Keratinocyte (primary cell): ENCODE measurements around the gene SLC3A2. TPM values are rescaled to one million over a fixed set of nuclear protein-coding genes. Genes with fewer than 3 reads are reported as not detected.

Experiments used
- DNase-seq: peaks from one replicate; pipeline ENCODE4 v3.0.0-alpha.2; 2011; ENCODE audit warnings: low read depth, missing footprints, low spot score
- FAIRE-seq: peaks from 2 replicates; lab custom pipeline; 2011; peaks lifted over from hg19 to GRCh38; lab: Jason Lieb, UNC
- H2AFZ ChIP-seq: 2 replicates; pipeline ENCODE4 v1.6.0; 2012; ENCODE audit warnings: low read length, control low read depth, inconsistent platforms; ENCODE audit not compliant: control insufficient read depth
- H3K27ac ChIP-seq: 2 replicates; pipeline ENCODE4 v1.5.1; 2011; ENCODE audit warnings: low read length; ENCODE audit not compliant: control insufficient read depth, insufficient read depth
- H3K27me3 ChIP-seq: 3 replicates; pipeline ENCODE4 v1.6.0; 2011; ENCODE audit warnings: low read length; ENCODE audit not compliant: control insufficient read depth, insufficient read depth; ENCODE audit errors: extremely low read depth
- H3K36me3 ChIP-seq, 2 experiments: 2 replicates in 1 of 2; 3 replicates in 1 of 2; pipeline ENCODE4 v1.5.1; 2011; ENCODE audit warnings: low read length in 2 of 2, mild to moderate bottlenecking in 1 of 2; ENCODE audit not compliant: control insufficient read depth in 2 of 2, insufficient read depth in 2 of 2; ENCODE audit errors: extremely low read depth in 1 of 2
- H3K4me1 ChIP-seq: 3 replicates; pipeline ENCODE4 v1.5.1; 2011; ENCODE audit warnings: low read length; ENCODE audit not compliant: control insufficient read depth, insufficient read depth; ENCODE audit errors: extremely low read depth
- H3K4me2 ChIP-seq: 3 replicates; pipeline ENCODE4 v1.6.0; 2011; ENCODE audit warnings: low read depth, low read length; ENCODE audit not compliant: control insufficient read depth, insufficient read depth; ENCODE audit errors: extremely low read depth
- H3K4me3 ChIP-seq, 3 experiments: fragments of 200-600 bp in 1 of 3; sonication (generic) in 1 of 3; 2 replicates in 2 of 3; 3 replicates in 1 of 3; pipeline ENCODE4 v1.5.1; 2011 to 2016; ENCODE audit warnings: low read length in 3 of 3, mild to moderate bottlenecking in 3 of 3, control low read depth in 2 of 3, inconsistent platforms in 1 of 3, low read depth in 1 of 3, mixed read lengths in 1 of 3, mixed run types in 1 of 3, moderate library complexity in 1 of 3; ENCODE audit not compliant: control insufficient read depth in 2 of 3, insufficient read depth in 2 of 3; ENCODE audit errors: extremely low read depth in 1 of 3
- H3K79me2 ChIP-seq: 2 replicates; pipeline ENCODE4 v1.6.0; 2012; ENCODE audit warnings: low read length; ENCODE audit not compliant: control insufficient read depth, insufficient read depth
- H3K9ac ChIP-seq: 3 replicates; pipeline ENCODE4 v1.6.0; 2011; ENCODE audit warnings: low read length; ENCODE audit not compliant: control insufficient read depth, insufficient read depth; ENCODE audit errors: extremely low read depth
- H3K9me1 ChIP-seq: 3 replicates; pipeline ENCODE4 v1.6.0; 2011; ENCODE audit warnings: low read length; ENCODE audit not compliant: control insufficient read depth, insufficient read depth; ENCODE audit errors: extremely low read depth
- H3K9me3 ChIP-seq: 2 replicates; pipeline ENCODE4 v1.5.1; 2012; ENCODE audit warnings: low read depth, low read length; ENCODE audit not compliant: control insufficient read depth
- H4K20me1 ChIP-seq: 3 replicates; pipeline ENCODE4 v1.6.0; 2011; ENCODE audit warnings: low read length; ENCODE audit not compliant: control insufficient read depth, insufficient read depth; ENCODE audit errors: extremely low read depth
- EZH2 ChIP-seq: IDR thresholded peaks from one replicate; pipeline ENCODE4 v1.6.1; 2012; ENCODE audit warnings: inconsistent platforms, mild to moderate bottlenecking, low read length, moderate library complexity
- dilution Hi-C: fragments of 300-500 bp; cut with MboI; formaldehyde crosslinking; loops from one replicate; pipeline ENCODE4 v1.7.0; 2020; ENCODE audit warnings: low sequenced_read_pairs; ENCODE audit not compliant: extremely low pct_ligation_motif_present
- polyA plus RNA-seq, 5 experiments: library from polyadenylated mRNA; depleted of rRNA in 3 of 5; stranded (reverse) in 3 of 5; stranded (forward) in 1 of 5; unstranded in 1 of 5; fragments of >200 nt; gene quantifications; 1 replicate in 1 of 5; 2 replicates in 3 of 5; 3 replicates in 1 of 5; pipeline versions ENCODE4 v1.2.1 to v1.2.3, GENCODE V29; 2011 to 2012; ENCODE audit warnings: missing spikeins in 2 of 5, low read depth in 1 of 5, low replicate concordance in 1 of 5
- TF ChIP-seq, protein P1 (sequence below), 3 experiments: IDR thresholded peaks in 1 of 3; conservative IDR thresholded peaks in 1 of 3; optimal IDR thresholded peaks in 1 of 3; 2 replicates in 2 of 3; 3 replicates in 1 of 3; pipeline versions ENCODE3 to v1.5.1; 2011; ENCODE audit warnings: low read length in 3 of 3, mild to moderate bottlenecking in 3 of 3, moderate library complexity in 2 of 3, control low read depth in 1 of 3, inconsistent platforms in 1 of 3; ENCODE audit not compliant: insufficient read depth in 2 of 3; ENCODE audit errors: extremely low read depth in 1 of 3

SLC3A2 gene
- polyA plus RNA-seq, 1 donor (not counting 4 experiments of a cell fraction or from before 2014, with no cell fraction given) = 469 TPM

DNA sequence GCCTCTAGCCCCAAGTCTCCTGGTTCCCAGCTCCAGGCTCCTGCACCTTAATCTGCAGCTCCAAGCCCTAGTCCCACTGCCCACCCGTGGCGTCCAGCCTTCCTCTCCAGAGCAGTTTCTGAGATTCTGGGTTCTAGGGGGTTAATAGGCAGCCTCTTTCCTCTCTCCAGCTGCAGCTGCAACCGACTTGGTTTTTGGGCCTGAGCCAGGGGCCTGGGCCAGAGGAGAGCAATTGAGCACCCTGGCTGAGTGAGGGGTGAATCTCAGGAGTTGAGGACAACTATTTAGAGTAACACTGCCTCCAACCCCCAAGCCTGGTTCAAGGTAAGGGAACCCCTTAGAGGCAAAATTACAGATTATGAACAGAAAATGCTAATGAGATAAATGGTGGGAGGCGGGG, 49.5 kb downstream of the SLC3A2 start:
- DNase-seq (no peak), FAIRE-seq (no peak)
- H3K27ac ChIP-seq = no peak overlapping the region
- H2AFZ ChIP-seq = no peak overlapping the region
- no peaks in the 10 kb centered on the region for H4K20me1 ChIP-seq
- TF ChIP-seq, protein P1, sequence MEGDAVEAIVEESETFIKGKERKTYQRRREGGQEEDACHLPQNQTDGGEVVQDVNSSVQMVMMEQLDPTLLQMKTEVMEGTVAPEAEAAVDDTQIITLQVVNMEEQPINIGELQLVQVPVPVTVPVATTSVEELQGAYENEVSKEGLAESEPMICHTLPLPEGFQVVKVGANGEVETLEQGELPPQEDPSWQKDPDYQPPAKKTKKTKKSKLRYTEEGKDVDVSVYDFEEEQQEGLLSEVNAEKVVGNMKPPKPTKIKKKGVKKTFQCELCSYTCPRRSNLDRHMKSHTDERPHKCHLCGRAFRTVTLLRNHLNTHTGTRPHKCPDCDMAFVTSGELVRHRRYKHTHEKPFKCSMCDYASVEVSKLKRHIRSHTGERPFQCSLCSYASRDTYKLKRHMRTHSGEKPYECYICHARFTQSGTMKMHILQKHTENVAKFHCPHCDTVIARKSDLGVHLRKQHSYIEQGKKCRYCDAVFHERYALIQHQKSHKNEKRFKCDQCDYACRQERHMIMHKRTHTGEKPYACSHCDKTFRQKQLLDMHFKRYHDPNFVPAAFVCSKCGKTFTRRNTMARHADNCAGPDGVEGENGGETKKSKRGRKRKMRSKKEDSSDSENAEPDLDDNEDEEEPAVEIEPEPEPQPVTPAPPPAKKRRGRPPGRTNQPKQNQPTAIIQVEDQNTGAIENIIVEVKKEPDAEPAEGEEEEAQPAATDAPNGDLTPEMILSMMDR (optimal IDR thresholded peaks at IDR 0.05 in 1 of 3, IDR thresholded peaks at IDR 0.05 in 1 of 3, conservative IDR thresholded peaks at IDR 0.05 in 1 of 3; ENCODE audit: extremely low read depth in 1 of 3, insufficient read depth in 2 of 3, low read length in 3 of 3) = no peak
- TF ChIP-seq EZH2 = no peak
- H3K9me1 ChIP-seq = no peaks in the 10 kb centered on the region
- no peaks in the 10 kb centered on the region for H3K79me2 ChIP-seq
- no peak overlapping the region for H3K4me2 ChIP-seq
- H3K36me3 ChIP-seq = no peaks in the 10 kb centered on the region
- no peak overlapping the region for H3K9ac ChIP-seq
- no peaks in the 10 kb centered on the region for H3K9me3 ChIP-seq
- no peaks in the 10 kb centered on the region for H3K4me1 ChIP-seq
- dilution Hi-C loops = no loop called here
- no peak overlapping the region for H3K4me3 ChIP-seq
- H3K27me3 ChIP-seq = peaks cover 41% of the 10 kb centered on the region

DNA sequence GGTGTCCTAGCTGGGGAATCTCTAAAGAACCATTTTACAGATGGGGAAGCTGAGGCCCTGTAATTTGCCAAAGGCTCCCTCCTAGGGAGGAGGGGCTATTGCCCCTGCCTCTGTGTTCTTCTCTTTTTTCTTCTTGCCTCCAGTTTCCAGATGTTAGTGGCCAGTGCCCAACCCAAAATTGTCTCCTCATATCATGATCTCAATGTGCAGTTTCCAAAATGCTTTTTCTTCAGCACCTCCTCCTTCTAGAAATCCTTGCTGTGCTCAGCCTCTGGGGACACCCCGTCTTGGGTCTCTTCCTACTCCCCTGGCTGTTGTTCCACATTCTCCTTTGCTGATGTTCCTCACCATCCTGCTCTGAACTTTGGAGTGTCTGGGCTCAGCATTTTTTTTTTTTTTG, 50.0 kb downstream of the SLC3A2 start:
- Histone ChIP-seq H3K36me3 (no peaks in the 10 kb centered on the region), H3K79me2 (no peaks in the 10 kb centered on the region), H3K9ac (no peak overlapping the region), H4K20me1 (no peaks in the 10 kb centered on the region), H3K27ac (no peak overlapping the region), H3K27me3 (peaks cover 36% of the 10 kb centered on the region), H3K9me3 (no peaks in the 10 kb centered on the region), H3K4me1 (no peaks in the 10 kb centered on the region), H3K9me1 (no peaks in the 10 kb centered on the region), H2AFZ (no peak overlapping the region), H3K4me2 (no peak overlapping the region), H3K4me3 (no peak overlapping the region)
- no peak for DNase-seq
- dilution Hi-C loops = no loop called here
- TF ChIP-seq, protein P1 (optimal IDR thresholded peaks at IDR 0.05 in 1 of 3, IDR thresholded peaks at IDR 0.05 in 1 of 3, conservative IDR thresholded peaks at IDR 0.05 in 1 of 3; ENCODE audit: extremely low read depth in 1 of 3, insufficient read depth in 2 of 3, low read length in 3 of 3) = no peak
- no peak for TF ChIP-seq EZH2
- no peak for FAIRE-seq
